HG02970 (cell line): ENCODE measurements around the gene MCTP1.

Experiments used
- ATAC-seq: cut with Tn5 transposase; IDR thresholded peaks from one replicate; pipeline ENCODE4 v1.9.1; 2021; ENCODE audit warnings: mild to moderate bottlenecking, moderate library complexity, moderate number of reproducible peaks; ENCODE audit not compliant: unreplicated experiment, low FRiP score

The MCTP1 gene

GRCh38 chr5:95134326-95134725, 150.6 kb downstream of the MCTP1 start:
- ATAC-seq: no peak

- ATAC-seq: no peak
Observed at GRCh38 chr5:95132096-95132495, 152.8 kb downstream of the MCTP1 start.

GRCh38 chr5:95130941-95131340, 154.0 kb downstream of the MCTP1 start:
- no peak for ATAC-seq

- no peak for ATAC-seq
Observed at GRCh38 chr5:95124731-95125130, 160.2 kb downstream of the MCTP1 start.

GRCh38 chr5:95124101-95124500, 160.8 kb downstream of the MCTP1 start:
- no peak for ATAC-seq

- ATAC-seq: no peak
Observed at GRCh38 chr5:95114902-95115301, 170.0 kb downstream of the MCTP1 start.

- no peak for ATAC-seq
Observed at GRCh38 chr5:95114305-95114704, 170.6 kb downstream of the MCTP1 start.

- no peak for ATAC-seq
Observed at GRCh38 chr5:95113489-95113888, 171.4 kb downstream of the MCTP1 start.

GRCh38 chr5:95111141-95111540, 173.8 kb downstream of the MCTP1 start:
- no peak for ATAC-seq

- no peak for ATAC-seq
Observed at GRCh38 chr5:95110118-95110517, 174.8 kb downstream of the MCTP1 start.

GRCh38 chr5:95107138-95107537, 177.8 kb downstream of the MCTP1 start:
- no peak for ATAC-seq

- ATAC-seq: no peak
Observed at GRCh38 chr5:95105638-95106037, 179.3 kb downstream of the MCTP1 start.

GRCh38 chr5:95102687-95103086, 182.2 kb downstream of the MCTP1 start:
- ATAC-seq: peak; percentile 90

GRCh38 chr5:95102080-95102479, 182.8 kb downstream of the MCTP1 start:
- ATAC-seq: no peak

GRCh38 chr5:95100551-95100950, 184.3 kb downstream of the MCTP1 start:
- ATAC-seq: no peak

GRCh38 chr5:95098012-95098411, 186.9 kb downstream of the MCTP1 start:
- no peak for ATAC-seq

- ATAC-seq: no peak
Observed at GRCh38 chr5:95093211-95093610, 191.7 kb downstream of the MCTP1 start.

GRCh38 chr5:95090774-95091173, 194.1 kb downstream of the MCTP1 start:
- no peak for ATAC-seq

- peak; percentile 75 for ATAC-seq
Observed at GRCh38 chr5:95087816-95088317, 197.0 kb downstream of the MCTP1 start.

- ATAC-seq: peak; percentile 26
Observed at GRCh38 chr5:95086927-95087815, 197.7 kb downstream of the MCTP1 start.

GRCh38 chr5:95084757-95085156, 200.1 kb downstream of the MCTP1 start:
- no peak for ATAC-seq

- no peak for ATAC-seq
Observed at GRCh38 chr5:95083606-95084005, 201.3 kb downstream of the MCTP1 start.
